Measurements from ENCODE around the gene IPO4.

The IPO4 gene

GRCh38 chr14:24172261-24172860 is 16.3 kb downstream of the IPO4 start:
- DNase-seq: peak; percentile 36

- DNase-seq: peak; percentile 97
Observed at GRCh38 chr14:24171422-24172260, 17.0 kb downstream of the IPO4 start, which contains the start of gene REC8. TSS of gene REC8 (plus strand) at chr14:24172080. CDS start at chr14:24172553, 473 bp downstream.

GRCh38 chr14:24167469-24168114 is 21.0 kb downstream of the IPO4 start:
- DNase-seq: no peak

GRCh38 chr14:24165785-24166184 is 22.8 kb downstream of the IPO4 start:
- no peak for DNase-seq

GRCh38 chr14:24164518-24164991 is 24.1 kb downstream of the IPO4 start:
- DNase-seq: no peak

- DNase-seq: no peak
Observed at GRCh38 chr14:24162093-24162492, 26.5 kb downstream of the IPO4 start.

- DNase-seq: peak; percentile 98
Observed at GRCh38 chr14:24160850-24161804, 27.5 kb downstream of the IPO4 start, which contains the start of gene IRF9. TSS of gene IRF9 (plus strand) at chr14:24161265. CDS start at chr14:24162145, 880 bp downstream.

GRCh38 chr14:24160499-24160849 is 28.1 kb downstream of the IPO4 start:
- DNase-seq: no peak

- no peak for DNase-seq
Observed at GRCh38 chr14:24159777-24160498, 28.7 kb downstream of the IPO4 start.

- DNase-seq: no peak
Observed at GRCh38 chr14:24157331-24157730, 31.3 kb downstream of the IPO4 start.

- no peak for DNase-seq
Observed at GRCh38 chr14:24156840-24157239, 31.8 kb downstream of the IPO4 start.

GRCh38 chr14:24155100-24155499 is 33.5 kb downstream of the IPO4 start:
- no peak for DNase-seq

GRCh38 chr14:24151404-24152080 is 37.1 kb downstream of the IPO4 start:
- no peak for DNase-seq

GRCh38 chr14:24150993-24151392 is 37.6 kb downstream of the IPO4 start:
- no peak for DNase-seq

- DNase-seq: no peak
Observed at GRCh38 chr14:24150567-24150966, 38.0 kb downstream of the IPO4 start.

- no peak for DNase-seq
Observed at GRCh38 chr14:24150061-24150460, 38.6 kb downstream of the IPO4 start.

GRCh38 chr14:24149302-24149969 is 39.2 kb downstream of the IPO4 start:
- DNase-seq: no peak

GRCh38 chr14:24147761-24148428 is 40.7 kb downstream of the IPO4 start:
- DNase-seq: no peak

- DNase-seq: peak; percentile 99
Observed at GRCh38 chr14:24146978-24147760, 41.4 kb downstream of the IPO4 start, which contains the start of gene RNF31. TSS of gene RNF31 (plus strand) at chr14:24147498. CDS start at chr14:24147699, 201 bp downstream.
